ENCODE data around the gene PLSCR5. TPM values are rescaled to one million over a fixed set of nuclear protein-coding genes. Genes with fewer than 3 reads are reported as not detected.

Gene PLSCR5
- total RNA-seq, 3 donors from 2014 or later, result not detected

DNA sequence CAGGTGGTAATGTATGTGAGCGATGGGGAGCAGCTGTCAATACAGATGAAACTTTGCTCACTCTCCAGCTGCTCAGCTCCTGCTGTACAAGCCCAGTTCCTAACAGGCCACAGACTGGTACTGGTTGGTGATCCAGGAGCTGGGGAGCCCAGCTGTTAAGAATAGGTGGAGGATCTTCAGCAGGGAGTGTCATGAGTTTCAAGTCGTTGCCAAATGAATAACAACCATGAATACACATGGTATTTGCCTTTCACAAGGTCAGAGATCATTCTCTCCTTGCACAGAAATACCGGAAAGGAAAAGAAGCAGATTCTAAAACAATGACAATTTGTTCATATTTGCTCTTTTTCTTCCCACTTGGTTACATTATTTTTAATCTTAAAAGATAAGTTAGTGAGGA lies 65.8 kb downstream of the PLSCR5 start:
- no peak for DNase-seq (ENCODE audit: low spot score in 2 of 2)
- H3K9me3 ChIP-seq, result no peaks in the 10 kb centered on the region
- H3K4me1 ChIP-seq, result peaks cover 0 to 7% of the 10 kb centered on the region in 2 donors
- TF ChIP-seq POLR2A (IDR thresholded peaks at IDR 0.05), result no peak
- no peak for TF ChIP-seq POLR2AphosphoS5 (IDR thresholded peaks at IDR 0.05)
- TF ChIP-seq, protein P1, sequence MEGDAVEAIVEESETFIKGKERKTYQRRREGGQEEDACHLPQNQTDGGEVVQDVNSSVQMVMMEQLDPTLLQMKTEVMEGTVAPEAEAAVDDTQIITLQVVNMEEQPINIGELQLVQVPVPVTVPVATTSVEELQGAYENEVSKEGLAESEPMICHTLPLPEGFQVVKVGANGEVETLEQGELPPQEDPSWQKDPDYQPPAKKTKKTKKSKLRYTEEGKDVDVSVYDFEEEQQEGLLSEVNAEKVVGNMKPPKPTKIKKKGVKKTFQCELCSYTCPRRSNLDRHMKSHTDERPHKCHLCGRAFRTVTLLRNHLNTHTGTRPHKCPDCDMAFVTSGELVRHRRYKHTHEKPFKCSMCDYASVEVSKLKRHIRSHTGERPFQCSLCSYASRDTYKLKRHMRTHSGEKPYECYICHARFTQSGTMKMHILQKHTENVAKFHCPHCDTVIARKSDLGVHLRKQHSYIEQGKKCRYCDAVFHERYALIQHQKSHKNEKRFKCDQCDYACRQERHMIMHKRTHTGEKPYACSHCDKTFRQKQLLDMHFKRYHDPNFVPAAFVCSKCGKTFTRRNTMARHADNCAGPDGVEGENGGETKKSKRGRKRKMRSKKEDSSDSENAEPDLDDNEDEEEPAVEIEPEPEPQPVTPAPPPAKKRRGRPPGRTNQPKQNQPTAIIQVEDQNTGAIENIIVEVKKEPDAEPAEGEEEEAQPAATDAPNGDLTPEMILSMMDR (IDR thresholded peaks at IDR 0.05), result no peak
- peak overlapping the region in 1 of 3 donors; percentile 11 for H3K4me3 ChIP-seq
- H3K27me3 ChIP-seq, result no peaks in the 10 kb centered on the region
- intact Hi-C loops (cut with DNase I; ENCODE audit: low total_unique reads), result no loop called here
- peak overlapping the region in 1 of 2 donors; percentile 49 for H3K27ac ChIP-seq
- no peaks in the 10 kb centered on the region for H3K36me3 ChIP-seq

DNA sequence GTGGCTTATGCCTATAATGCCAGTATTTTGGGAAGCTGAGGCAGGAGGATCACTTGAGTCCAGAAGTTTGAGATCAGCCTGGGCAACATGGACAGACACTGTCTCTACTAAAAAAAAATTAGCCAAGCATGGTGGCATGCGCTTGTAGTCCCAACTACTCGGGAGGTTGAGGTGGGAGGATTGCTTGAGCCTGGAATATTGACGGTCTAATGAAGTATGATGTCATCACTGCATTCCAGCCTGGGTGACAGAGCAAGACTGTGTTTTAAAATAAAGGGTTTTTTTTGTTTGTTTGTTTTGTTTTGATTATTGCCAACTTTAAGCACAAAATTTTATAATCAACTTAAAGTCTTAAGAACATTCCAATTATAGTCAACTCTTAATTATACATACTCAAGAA lies 67.5 kb downstream of the PLSCR5 start:
- Histone ChIP-seq H3K36me3 (no peaks in the 10 kb centered on the region), H3K27ac (peak overlapping the region in 1 of 2 donors; percentile 75), H3K4me3 (peak overlapping the region in 1 of 3 donors; percentile 3), H3K4me1 (no peaks in the 10 kb centered on the region), H3K27me3 (no peaks in the 10 kb centered on the region), H3K9me3 (no peaks in the 10 kb centered on the region)
- intact Hi-C loops (cut with DNase I; ENCODE audit: low total_unique reads), result no loop called here
- TF ChIP-seq POLR2AphosphoS5 (IDR thresholded peaks at IDR 0.05) (no peak), POLR2A (IDR thresholded peaks at IDR 0.05) (no peak)
- TF ChIP-seq, protein P1 (IDR thresholded peaks at IDR 0.05), result no peak
- no peak for DNase-seq (ENCODE audit: low spot score in 2 of 2)

- H3K27ac ChIP-seq, result peak overlapping the region; percentile 56 to 75
- no peaks in the 10 kb centered on the region for H3K9me3 ChIP-seq
- no peaks in the 10 kb centered on the region for H3K36me3 ChIP-seq
- TF ChIP-seq POLR2AphosphoS5 (IDR thresholded peaks at IDR 0.05) (no peak), POLR2A (IDR thresholded peaks at IDR 0.05) (no peak)
- TF ChIP-seq, protein P1 (IDR thresholded peaks at IDR 0.05), result no peak
- no peaks in the 10 kb centered on the region for H3K4me1 ChIP-seq
- intact Hi-C loops (cut with DNase I; ENCODE audit: low total_unique reads), result no loop called here
- H3K27me3 ChIP-seq, result no peaks in the 10 kb centered on the region
- peak overlapping the region in 1 of 3 donors; percentile 41 for H3K4me3 ChIP-seq
- no peak for DNase-seq (ENCODE audit: low spot score in 2 of 2)
Observed at GRCh38 chr3:146536681-146537080, 68.5 kb downstream of the PLSCR5 start.

Other genes starting within 250 kb of the PLSCR5 start
- gene PLSCR2, start 135.8 kb downstream of the PLSCR5 start, total RNA-seq, result 1 to 10 TPM in 1 of 3 donors, under 1 TPM in 1, not detected in 1; 0.73 to 2.0 TPM
- 100 to 1,000 TPM in 2 of 3 donors, 10 to 100 TPM in 1; 81.8 to 149 (median 148) TPM for gene PLSCR1, start 60.7 kb downstream of the PLSCR5 start, total RNA-seq

All from breast epithelium (tissue), 4 donors.